Activated CD8-positive, alpha-beta memory T cell treated with anti-CD3 and anti-CD28 coated beads for 24 hours (primary cell): ENCODE results near the gene TSPEAR.
"Not testable (repeated sequence)": the region's sequence is repeated elsewhere in the genome, so short reads cannot be mapped to it uniquely, and the experiment has no call there.

Source experiments
- DNase-seq: peaks from one replicate; pipeline ENCODE4 v3.0.0-alpha.2; 2020

TSPEAR gene

GRCh38 chr21:44601596-44602462 is 109.5 kb downstream of the TSPEAR start:
- DNase-seq: no peak

- not testable (repeated sequence) for DNase-seq
Measured at GRCh38 chr21:44601091-44601490, 110.3 kb downstream of the TSPEAR start.

GRCh38 chr21:44600118-44600978 is 111.0 kb downstream of the TSPEAR start, which contains the start of gene KRTAP10-7:
TSS of gene KRTAP10-7 (plus strand) at chr21:44600597. CDS start at chr21:44600622, 25 bp downstream.
- DNase-seq: not testable (repeated sequence)

- no peak for DNase-seq
Measured at GRCh38 chr21:44599264-44600029, 111.9 kb downstream of the TSPEAR start.

- no peak for DNase-seq
Measured at GRCh38 chr21:44598061-44598460, 113.3 kb downstream of the TSPEAR start.

- DNase-seq: no peak
Measured at GRCh38 chr21:44596068-44596725, 115.2 kb downstream of the TSPEAR start.

GRCh38 chr21:44595524-44595923 is 115.8 kb downstream of the TSPEAR start:
- no peak for DNase-seq

- no peak for DNase-seq
Measured at GRCh38 chr21:44594406-44594916, 116.9 kb downstream of the TSPEAR start.

- DNase-seq: no peak
Measured at GRCh38 chr21:44593598-44594405, 117.6 kb downstream of the TSPEAR start.

- DNase-seq: no peak
Measured at GRCh38 chr21:44592446-44593311, 118.7 kb downstream of the TSPEAR start, which contains the start of gene KRTAP10-6. TSS of gene KRTAP10-6 (minus strand) at chr21:44592505. CDS start at chr21:44592484, 21 bp downstream.

- not testable (repeated sequence) for DNase-seq
Measured at GRCh38 chr21:44591801-44592130, 119.6 kb downstream of the TSPEAR start.

GRCh38 chr21:44590897-44591800 is 120.2 kb downstream of the TSPEAR start:
- not testable (repeated sequence) for DNase-seq

GRCh38 chr21:44590311-44590721 is 121.1 kb downstream of the TSPEAR start:
- no peak for DNase-seq

- no peak for DNase-seq
Measured at GRCh38 chr21:44589586-44590305, 121.6 kb downstream of the TSPEAR start.

GRCh38 chr21:44589094-44589493 is 122.3 kb downstream of the TSPEAR start:
- DNase-seq: no peak

GRCh38 chr21:44585892-44586291 is 125.5 kb downstream of the TSPEAR start:
- no peak for DNase-seq

GRCh38 chr21:44583800-44584147 is 127.6 kb downstream of the TSPEAR start:
- DNase-seq: no peak

- DNase-seq: no peak
Measured at GRCh38 chr21:44583089-44583799, 128.1 kb downstream of the TSPEAR start.
